ENCODE data around the gene TULP3. TPM values are rescaled to one million over a fixed set of nuclear protein-coding genes. Genes with fewer than 3 reads are reported as not detected.

TULP3 gene
- total RNA-seq, 3 donors from 2014 or later, result 18.6 to 22.6 (median 20.8) TPM

- intact Hi-C loops (cut with DNase I; ENCODE audit: low total_unique reads), result no loop called here
- H3K4me1 ChIP-seq, result no peaks in the 10 kb centered on the region
- TF ChIP-seq CTCF (IDR thresholded peaks at IDR 0.05), result no peak
- TF ChIP-seq POLR2AphosphoS5 (IDR thresholded peaks at IDR 0.05), result no peak
- no peak for TF ChIP-seq POLR2A (IDR thresholded peaks at IDR 0.05)
- H3K9me3 ChIP-seq, result no peaks in the 10 kb centered on the region
- DNase-seq (ENCODE audit: low spot score in 2 of 2), result no peak
- H3K27ac ChIP-seq, result no peak overlapping the region
- no peak overlapping the region for H3K4me3 ChIP-seq
- no peaks in the 10 kb centered on the region for H3K27me3 ChIP-seq
- H3K36me3 ChIP-seq, result no peaks in the 10 kb centered on the region
Observed at GRCh38 chr12:2979806-2980205, 89.1 kb downstream of the TULP3 start.

- TF ChIP-seq POLR2AphosphoS5 (IDR thresholded peaks at IDR 0.05) (no peak), CTCF (IDR thresholded peaks at IDR 0.05) (no peak), POLR2A (IDR thresholded peaks at IDR 0.05) (no peak)
- H3K27ac ChIP-seq, result no peak overlapping the region
- H3K4me1 ChIP-seq, result no peaks in the 10 kb centered on the region
- no peaks in the 10 kb centered on the region for H3K27me3 ChIP-seq
- no peak overlapping the region for H3K4me3 ChIP-seq
- no peaks in the 10 kb centered on the region for H3K36me3 ChIP-seq
- no peaks in the 10 kb centered on the region for H3K9me3 ChIP-seq
- intact Hi-C loops (cut with DNase I; ENCODE audit: low total_unique reads), result no loop called here
- DNase-seq (ENCODE audit: low spot score in 2 of 2), result no peak
Observed at GRCh38 chr12:2980630-2981029, 89.9 kb downstream of the TULP3 start.

GRCh38 chr12:2982361-2982760 lies 91.7 kb downstream of the TULP3 start:
- Histone ChIP-seq H3K27me3 (no peaks in the 10 kb centered on the region), H3K36me3 (no peaks in the 10 kb centered on the region), H3K4me3 (no peak overlapping the region), H3K4me1 (no peaks in the 10 kb centered on the region), H3K9me3 (no peaks in the 10 kb centered on the region), H3K27ac (no peak overlapping the region)
- intact Hi-C loops (cut with DNase I; ENCODE audit: low total_unique reads), result no loop called here
- TF ChIP-seq CTCF (IDR thresholded peaks at IDR 0.05), result no peak
- TF ChIP-seq POLR2AphosphoS5 (IDR thresholded peaks at IDR 0.05), result no peak
- TF ChIP-seq POLR2A (IDR thresholded peaks at IDR 0.05), result no peak
- no peak for DNase-seq (ENCODE audit: low spot score in 2 of 2)

GRCh38 chr12:2984249-2984648 lies 93.6 kb downstream of the TULP3 start:
- peaks cover 0 to under 1% of the 10 kb centered on the region in 2 donors for H3K9me3 ChIP-seq
- no peaks in the 10 kb centered on the region for H3K27me3 ChIP-seq
- DNase-seq (ENCODE audit: low spot score in 2 of 2), result no peak
- intact Hi-C loops (cut with DNase I; ENCODE audit: low total_unique reads), result no loop called here
- no peak overlapping the region for H3K27ac ChIP-seq
- no peaks in the 10 kb centered on the region for H3K4me1 ChIP-seq
- no peak overlapping the region for H3K4me3 ChIP-seq
- no peak for TF ChIP-seq POLR2A (IDR thresholded peaks at IDR 0.05)
- TF ChIP-seq CTCF (IDR thresholded peaks at IDR 0.05), result no peak
- TF ChIP-seq POLR2AphosphoS5 (IDR thresholded peaks at IDR 0.05), result no peak
- H3K36me3 ChIP-seq, result no peaks in the 10 kb centered on the region

GRCh38 chr12:2984698-2985097 lies 94.0 kb downstream of the TULP3 start:
- Histone ChIP-seq H3K4me3 (no peak overlapping the region), H3K4me1 (no peaks in the 10 kb centered on the region), H3K36me3 (no peaks in the 10 kb centered on the region), H3K27me3 (no peaks in the 10 kb centered on the region), H3K9me3 (peaks cover 0 to 5% of the 10 kb centered on the region in 2 donors), H3K27ac (no peak overlapping the region)
- intact Hi-C loops (cut with DNase I; ENCODE audit: low total_unique reads), result no loop called here
- no peak for TF ChIP-seq CTCF (IDR thresholded peaks at IDR 0.05)
- TF ChIP-seq POLR2AphosphoS5 (IDR thresholded peaks at IDR 0.05), result no peak
- TF ChIP-seq POLR2A (IDR thresholded peaks at IDR 0.05), result no peak
- DNase-seq (ENCODE audit: low spot score in 2 of 2), result no peak
